Keratinocyte (primary cell): ENCODE measurements around the gene CST1. TPM values are rescaled to one million over a fixed set of nuclear protein-coding genes. Genes with fewer than 3 reads are reported as not detected.

Source experiments
- DNase-seq: peaks from one replicate; pipeline ENCODE4 v3.0.0-alpha.2; 2011; ENCODE audit warnings: low read depth, missing footprints, low spot score
- FAIRE-seq: peaks from 2 replicates; lab custom pipeline; 2011; peaks lifted over from hg19 to GRCh38; lab: Jason Lieb, UNC
- H2AFZ ChIP-seq: 2 replicates; pipeline ENCODE4 v1.6.0; 2012; ENCODE audit warnings: low read length, control low read depth, inconsistent platforms; ENCODE audit not compliant: control insufficient read depth
- H3K27ac ChIP-seq: 2 replicates; pipeline ENCODE4 v1.5.1; 2011; ENCODE audit warnings: low read length; ENCODE audit not compliant: control insufficient read depth, insufficient read depth
- H3K27me3 ChIP-seq: 3 replicates; pipeline ENCODE4 v1.6.0; 2011; ENCODE audit warnings: low read length; ENCODE audit not compliant: control insufficient read depth, insufficient read depth; ENCODE audit errors: extremely low read depth
- H3K36me3 ChIP-seq, 2 experiments: 2 replicates in 1 of 2; 3 replicates in 1 of 2; pipeline ENCODE4 v1.5.1; 2011; ENCODE audit warnings: low read length in 2 of 2, mild to moderate bottlenecking in 1 of 2; ENCODE audit not compliant: control insufficient read depth in 2 of 2, insufficient read depth in 2 of 2; ENCODE audit errors: extremely low read depth in 1 of 2
- H3K4me1 ChIP-seq: 3 replicates; pipeline ENCODE4 v1.5.1; 2011; ENCODE audit warnings: low read length; ENCODE audit not compliant: control insufficient read depth, insufficient read depth; ENCODE audit errors: extremely low read depth
- H3K4me2 ChIP-seq: 3 replicates; pipeline ENCODE4 v1.6.0; 2011; ENCODE audit warnings: low read depth, low read length; ENCODE audit not compliant: control insufficient read depth, insufficient read depth; ENCODE audit errors: extremely low read depth
- H3K4me3 ChIP-seq, 3 experiments: fragments of 200-600 bp in 1 of 3; sonication (generic) in 1 of 3; 2 replicates in 2 of 3; 3 replicates in 1 of 3; pipeline ENCODE4 v1.5.1; 2011 to 2016; ENCODE audit warnings: low read length in 3 of 3, mild to moderate bottlenecking in 3 of 3, control low read depth in 2 of 3, inconsistent platforms in 1 of 3, low read depth in 1 of 3, mixed read lengths in 1 of 3, mixed run types in 1 of 3, moderate library complexity in 1 of 3; ENCODE audit not compliant: control insufficient read depth in 2 of 3, insufficient read depth in 2 of 3; ENCODE audit errors: extremely low read depth in 1 of 3
- H3K79me2 ChIP-seq: 2 replicates; pipeline ENCODE4 v1.6.0; 2012; ENCODE audit warnings: low read length; ENCODE audit not compliant: control insufficient read depth, insufficient read depth
- H3K9ac ChIP-seq: 3 replicates; pipeline ENCODE4 v1.6.0; 2011; ENCODE audit warnings: low read length; ENCODE audit not compliant: control insufficient read depth, insufficient read depth; ENCODE audit errors: extremely low read depth
- H3K9me1 ChIP-seq: 3 replicates; pipeline ENCODE4 v1.6.0; 2011; ENCODE audit warnings: low read length; ENCODE audit not compliant: control insufficient read depth, insufficient read depth; ENCODE audit errors: extremely low read depth
- H3K9me3 ChIP-seq: 2 replicates; pipeline ENCODE4 v1.5.1; 2012; ENCODE audit warnings: low read depth, low read length; ENCODE audit not compliant: control insufficient read depth
- H4K20me1 ChIP-seq: 3 replicates; pipeline ENCODE4 v1.6.0; 2011; ENCODE audit warnings: low read length; ENCODE audit not compliant: control insufficient read depth, insufficient read depth; ENCODE audit errors: extremely low read depth
- EZH2 ChIP-seq: IDR thresholded peaks from one replicate; pipeline ENCODE4 v1.6.1; 2012; ENCODE audit warnings: inconsistent platforms, mild to moderate bottlenecking, low read length, moderate library complexity
- dilution Hi-C: fragments of 300-500 bp; cut with MboI; formaldehyde crosslinking; loops from one replicate; pipeline ENCODE4 v1.7.0; 2020; ENCODE audit warnings: low sequenced_read_pairs; ENCODE audit not compliant: extremely low pct_ligation_motif_present
- polyA plus RNA-seq, 5 experiments: library from polyadenylated mRNA; depleted of rRNA in 3 of 5; stranded (reverse) in 3 of 5; stranded (forward) in 1 of 5; unstranded in 1 of 5; fragments of >200 nt; gene quantifications; 1 replicate in 1 of 5; 2 replicates in 3 of 5; 3 replicates in 1 of 5; pipeline versions ENCODE4 v1.2.1 to v1.2.3, GENCODE V29; 2011 to 2012; ENCODE audit warnings: missing spikeins in 2 of 5, low read depth in 1 of 5, low replicate concordance in 1 of 5
- TF ChIP-seq, protein P1 (sequence below), 3 experiments: IDR thresholded peaks in 1 of 3; conservative IDR thresholded peaks in 1 of 3; optimal IDR thresholded peaks in 1 of 3; 2 replicates in 2 of 3; 3 replicates in 1 of 3; pipeline versions ENCODE3 to v1.5.1; 2011; ENCODE audit warnings: low read length in 3 of 3, mild to moderate bottlenecking in 3 of 3, moderate library complexity in 2 of 3, control low read depth in 1 of 3, inconsistent platforms in 1 of 3; ENCODE audit not compliant: insufficient read depth in 2 of 3; ENCODE audit errors: extremely low read depth in 1 of 3

Gene CST1
- polyA plus RNA-seq, 1 donor (not counting 4 experiments of a cell fraction or from before 2014, with no cell fraction given) = not detected

DNA sequence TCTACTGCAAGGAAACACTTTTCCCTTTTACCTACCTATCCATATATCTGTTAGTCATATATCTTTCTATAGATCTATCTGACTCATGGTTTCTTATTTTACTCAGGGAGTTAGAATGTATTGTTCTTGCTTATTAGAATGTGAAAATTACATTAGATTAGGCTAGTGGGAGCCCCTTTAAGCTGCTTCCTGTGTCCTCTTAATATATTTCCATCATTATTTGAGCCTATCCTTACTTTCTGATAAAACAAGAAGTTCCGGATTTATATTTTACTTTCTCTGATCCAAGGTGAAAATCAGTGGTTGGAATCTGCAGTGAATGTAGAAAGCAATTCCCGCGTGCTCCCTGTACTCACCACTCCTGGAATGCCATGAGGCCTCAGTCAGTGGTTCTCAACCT is 44.8 kb upstream of the CST1 start:
- no peak overlapping the region for H3K27ac ChIP-seq
- H3K4me3 ChIP-seq = no peak overlapping the region
- H3K27me3 ChIP-seq = no peaks in the 10 kb centered on the region
- DNase-seq = no peak
- TF ChIP-seq, protein P1, sequence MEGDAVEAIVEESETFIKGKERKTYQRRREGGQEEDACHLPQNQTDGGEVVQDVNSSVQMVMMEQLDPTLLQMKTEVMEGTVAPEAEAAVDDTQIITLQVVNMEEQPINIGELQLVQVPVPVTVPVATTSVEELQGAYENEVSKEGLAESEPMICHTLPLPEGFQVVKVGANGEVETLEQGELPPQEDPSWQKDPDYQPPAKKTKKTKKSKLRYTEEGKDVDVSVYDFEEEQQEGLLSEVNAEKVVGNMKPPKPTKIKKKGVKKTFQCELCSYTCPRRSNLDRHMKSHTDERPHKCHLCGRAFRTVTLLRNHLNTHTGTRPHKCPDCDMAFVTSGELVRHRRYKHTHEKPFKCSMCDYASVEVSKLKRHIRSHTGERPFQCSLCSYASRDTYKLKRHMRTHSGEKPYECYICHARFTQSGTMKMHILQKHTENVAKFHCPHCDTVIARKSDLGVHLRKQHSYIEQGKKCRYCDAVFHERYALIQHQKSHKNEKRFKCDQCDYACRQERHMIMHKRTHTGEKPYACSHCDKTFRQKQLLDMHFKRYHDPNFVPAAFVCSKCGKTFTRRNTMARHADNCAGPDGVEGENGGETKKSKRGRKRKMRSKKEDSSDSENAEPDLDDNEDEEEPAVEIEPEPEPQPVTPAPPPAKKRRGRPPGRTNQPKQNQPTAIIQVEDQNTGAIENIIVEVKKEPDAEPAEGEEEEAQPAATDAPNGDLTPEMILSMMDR (optimal IDR thresholded peaks at IDR 0.05 in 1 of 3, IDR thresholded peaks at IDR 0.05 in 1 of 3, conservative IDR thresholded peaks at IDR 0.05 in 1 of 3; ENCODE audit: extremely low read depth in 1 of 3, insufficient read depth in 2 of 3, low read length in 3 of 3) = no peak
- no peak for TF ChIP-seq EZH2
- no peaks in the 10 kb centered on the region for H3K36me3 ChIP-seq
- dilution Hi-C loops = no loop called here
- no peak for FAIRE-seq
- H2AFZ ChIP-seq = no peak overlapping the region
- no peaks in the 10 kb centered on the region for H3K79me2 ChIP-seq
- H3K4me1 ChIP-seq = no peaks in the 10 kb centered on the region
- no peak overlapping the region for H3K9ac ChIP-seq
- no peaks in the 10 kb centered on the region for H4K20me1 ChIP-seq
- no peaks in the 10 kb centered on the region for H3K9me1 ChIP-seq
- H3K9me3 ChIP-seq = no peaks in the 10 kb centered on the region
- no peak overlapping the region for H3K4me2 ChIP-seq

- Histone ChIP-seq H3K36me3 (no peaks in the 10 kb centered on the region), H3K27me3 (no peaks in the 10 kb centered on the region), H3K4me2 (no peak overlapping the region), H4K20me1 (no peaks in the 10 kb centered on the region), H2AFZ (no peak overlapping the region), H3K4me3 (no peak overlapping the region), H3K9me1 (no peaks in the 10 kb centered on the region), H3K27ac (no peak overlapping the region), H3K9me3 (no peaks in the 10 kb centered on the region), H3K79me2 (no peaks in the 10 kb centered on the region), H3K9ac (no peak overlapping the region), H3K4me1 (no peaks in the 10 kb centered on the region)
- TF ChIP-seq EZH2 = no peak
- TF ChIP-seq, protein P1 (optimal IDR thresholded peaks at IDR 0.05 in 1 of 3, IDR thresholded peaks at IDR 0.05 in 1 of 3, conservative IDR thresholded peaks at IDR 0.05 in 1 of 3; ENCODE audit: extremely low read depth in 1 of 3, insufficient read depth in 2 of 3, low read length in 3 of 3) = no peak
- DNase-seq (no peak), FAIRE-seq (no peak)
- dilution Hi-C loops = no loop called here
These were observed 44.1 kb upstream of the CST1 start for GRCh38 chr20:23794841-23795240.
